ENCODE measurements around the gene SMARCB1.

SMARCB1 gene

GRCh38 chr22:23780146-23780748, 6.5 kb upstream of the SMARCB1 start:
- no peak for DNase-seq (ENCODE audit: low read depth)

GRCh38 chr22:23781065-23781464, 5.7 kb upstream of the SMARCB1 start:
- no peak for DNase-seq (ENCODE audit: low read depth)

- DNase-seq (ENCODE audit: low read depth) = no peak
Observed at GRCh38 chr22:23781511-23782183, 5.1 kb upstream of the SMARCB1 start.

GRCh38 chr22:23782252-23782651, 4.5 kb upstream of the SMARCB1 start:
- DNase-seq (ENCODE audit: low read depth) = no peak

- DNase-seq (ENCODE audit: low read depth) = no peak
Observed at GRCh38 chr22:23782703-23783102, 4.1 kb upstream of the SMARCB1 start.

GRCh38 chr22:23783265-23784150, 3.3 kb upstream of the SMARCB1 start:
- no peak for DNase-seq (ENCODE audit: low read depth)

- DNase-seq (ENCODE audit: low read depth) = no peak
Observed at GRCh38 chr22:23784215-23784732, 2.5 kb upstream of the SMARCB1 start.

- no peak for DNase-seq (ENCODE audit: low read depth)
Observed at GRCh38 chr22:23786261-23786710, 480 bp upstream of the SMARCB1 start.

GRCh38 chr22:23787600-23787896, 782 bp downstream of the SMARCB1 start:
- DNase-seq (ENCODE audit: low read depth) = no peak

GRCh38 chr22:23787910-23788309, 1.1 kb downstream of the SMARCB1 start:
- no peak for DNase-seq (ENCODE audit: low read depth)

- DNase-seq (ENCODE audit: low read depth) = no peak
Observed at GRCh38 chr22:23789121-23789520, 2.4 kb downstream of the SMARCB1 start.

- no peak for DNase-seq (ENCODE audit: low read depth)
Observed at GRCh38 chr22:23789638-23790037, 2.9 kb downstream of the SMARCB1 start.

- DNase-seq (ENCODE audit: low read depth) = no peak
Observed at GRCh38 chr22:23790819-23791737, 4.3 kb downstream of the SMARCB1 start.

- no peak for DNase-seq (ENCODE audit: low read depth)
Observed at GRCh38 chr22:23791738-23792645, 5.2 kb downstream of the SMARCB1 start.

GRCh38 chr22:23793326-23793725, 6.6 kb downstream of the SMARCB1 start:
- no peak for DNase-seq (ENCODE audit: low read depth)

- no peak for DNase-seq (ENCODE audit: low read depth)
Observed at GRCh38 chr22:23796461-23796860, 9.7 kb downstream of the SMARCB1 start.

GRCh38 chr22:23800297-23801237, 13.8 kb downstream of the SMARCB1 start:
- DNase-seq (ENCODE audit: low read depth) = no peak

- DNase-seq (ENCODE audit: low read depth) = no peak
Observed at GRCh38 chr22:23801238-23801821, 14.6 kb downstream of the SMARCB1 start.

- no peak for DNase-seq (ENCODE audit: low read depth)
Observed at GRCh38 chr22:23801886-23802377, 15.2 kb downstream of the SMARCB1 start.
